HepG2 (cell line): ENCODE data around the gene IFI30. TPM values are rescaled to one million over a fixed set of nuclear protein-coding genes. Genes with fewer than 3 reads are reported as not detected.

Experiments used
- CENPT ChIP-seq: sonication (generic); formaldehyde crosslinking; IDR thresholded peaks from 2 replicates; pipeline ENCODE4 v1.8.0; 2022; ENCODE audit warnings: low read depth, mild to moderate bottlenecking, moderate library complexity, missing genetic modification reagents
- DBP ChIP-seq: sonication (generic); formaldehyde crosslinking; IDR thresholded peaks from 2 replicates; pipeline ENCODE4 v1.4.0; 2020; ENCODE audit warnings: missing genetic modification reagents; ENCODE audit errors: not compliant biosample characterization
- IKZF5 ChIP-seq: IDR thresholded peaks from 2 replicates; pipeline ENCODE4 v1.6.1; 2018; ENCODE audit warnings: missing genetic modification reagents, mild to moderate bottlenecking, missing compliant biosample characterization
- KMT2B ChIP-seq: IDR thresholded peaks from 2 replicates; pipeline ENCODE4 v1.6.1; 2016; ENCODE audit warnings: missing genetic modification reagents, missing compliant biosample characterization
- UBTF ChIP-seq: sonication (generic); formaldehyde crosslinking; IDR thresholded peaks from 2 replicates; pipeline ENCODE4 v1.4.0; 2020; ENCODE audit warnings: mild to moderate bottlenecking, missing genetic modification reagents
- USF2 ChIP-seq, 2 experiments: sonication (generic) in 1 of 2; formaldehyde crosslinking in 1 of 2; IDR thresholded peaks; 2 replicates each; pipeline versions ENCODE4 v1.5.1 to v1.6.1; 2011 to 2020; ENCODE audit warnings: borderline replicate concordance in 1 of 2, low read depth in 1 of 2, low read length in 1 of 2, mild to moderate bottlenecking in 1 of 2, missing genetic modification reagents in 1 of 2, moderate library complexity in 1 of 2
- ZBTB33 ChIP-seq: sonication (generic); formaldehyde crosslinking; IDR thresholded peaks from 2 replicates; pipeline ENCODE4 v1.4.0; 2020; ENCODE audit warnings: missing genetic modification reagents
- ZNF687 ChIP-seq: sonication (generic); formaldehyde crosslinking; IDR thresholded peaks from 2 replicates; pipeline ENCODE4 v1.5.1; 2020; ENCODE audit warnings: mild to moderate bottlenecking, missing genetic modification reagents, moderate library complexity
- ZNF710 ChIP-seq: sonication (generic); formaldehyde crosslinking; IDR thresholded peaks from 2 replicates; pipeline ENCODE4 v1.5.0; 2020; ENCODE audit warnings: mild to moderate bottlenecking, missing genetic modification reagents, borderline replicate concordance
- ZNF816 ChIP-seq: sonication (generic); formaldehyde crosslinking; IDR thresholded peaks from 2 replicates; pipeline ENCODE4 v1.8.0; 2022; ENCODE audit warnings: missing genetic modification reagents, mild to moderate bottlenecking, borderline replicate concordance
- ZSCAN20 ChIP-seq: sonication (generic); formaldehyde crosslinking; IDR thresholded peaks from 2 replicates; pipeline ENCODE4 v1.4.0; 2020; ENCODE audit warnings: missing genetic modification reagents, mild to moderate bottlenecking, borderline replicate concordance
- polyA plus RNA-seq, 8 experiments: library from polyadenylated mRNA; depleted of rRNA in 3 of 8; stranded (reverse) in 7 of 8; unstranded in 1 of 8; fragments of >200 nt; fragmentation: Illumina TruSeq in 4 of 8; extraction: Trizol in 4 of 8; gene quantifications; 2 replicates each; pipeline versions ENCODE4 v1.2.1 to v1.2.3, GENCODE V29; 2011 to 2016; ENCODE audit warnings: low read depth in 4 of 8, missing spikeins in 1 of 8, mixed read lengths in 1 of 8; ENCODE audit not compliant: insufficient read depth in 1 of 8
- total RNA-seq, 5 experiments: library from RNA; depleted of rRNA; stranded (reverse); fragments of >200 nt; fragmentation: Illumina TruSeq; extraction: Trizol; gene quantifications; 2 replicates each; pipeline ENCODE4 v1.2.3, GENCODE V29; 2016; ENCODE audit warnings: low read depth in 1 of 5

IFI30 gene
- total and polyA plus RNA-seq, 2 of the 13 experiments (the other 11 are each of a cell fraction or from before 2014, with no cell fraction given) = 25.0 to 79.4 TPM

- TF ChIP-seq ZBTB33 (CRISPR knock-in tag) = peak; percentile 86
- no peak for TF ChIP-seq ZSCAN20 (CRISPR knock-in tag)
- TF ChIP-seq UBTF (CRISPR knock-in tag) = no peak
- TF ChIP-seq ZNF687 = peak; percentile 73
- TF ChIP-seq CENPT (CRISPR knock-in tag) = no peak
- TF ChIP-seq ZNF710 (CRISPR knock-in tag) = no peak
- no peak for TF ChIP-seq IKZF5 (CRISPR knock-in tag)
- TF ChIP-seq DBP (CRISPR knock-in tag) = no peak
- peak; percentile 61; the same call in 1 of the 2 replicates for TF ChIP-seq USF2 (IDR thresholded peaks at IDR 0.05; ENCODE audit: low read depth, low read length)
- TF ChIP-seq USF2 (CRISPR knock-in tag; IDR thresholded peaks at IDR 0.05; ENCODE audit: borderline replicate concordance) = no peak
- TF ChIP-seq KMT2B (CRISPR knock-in tag) = no peak
- TF ChIP-seq ZNF816 (CRISPR knock-in tag) = no peak
Observed at GRCh38 chr19:18202778-18203407, 29.3 kb downstream of the IFI30 start (continued).
